Neural cell (in vitro differentiated cells): ENCODE measurements around the gene APOH. TPM values are rescaled to one million over a fixed set of nuclear protein-coding genes. Genes with fewer than 3 reads are reported as not detected.

Experiments
- H2AFZ ChIP-seq: fragments of 200-600, 300-800 bp; sonication (generic), shearing (Covaris generic); 2 replicates; pipeline ENCODE4 v1.6.0; 2014; ENCODE audit warnings: low read depth, mild to moderate bottlenecking, antibody characterized with exemption, low read length, moderate library complexity
- H3F3A ChIP-seq: fragments of 200-600 bp; shearing (Covaris generic); 2 replicates; pipeline ENCODE4 v1.6.1; 2016; ENCODE audit warnings: mild to moderate bottlenecking, moderate library complexity, mixed read lengths, antibody characterized with exemption, low read length; ENCODE audit not compliant: insufficient read depth, poor library complexity, severe bottlenecking
- H3K27ac ChIP-seq: fragments of 200-600, 300-800 bp; sonication (generic), shearing (Covaris generic); 2 replicates; pipeline ENCODE4 v1.5.1; 2014; ENCODE audit warnings: mild to moderate bottlenecking, low read length, moderate library complexity
- H3K27me3 ChIP-seq: fragments of 300-800, 200-600 bp; sonication (generic), shearing (Covaris generic); 2 replicates; pipeline ENCODE4 v1.6.0; 2014; ENCODE audit warnings: mild to moderate bottlenecking, low read depth, low read length, moderate library complexity; ENCODE audit not compliant: insufficient read depth
- H3K36me3 ChIP-seq: fragments of 300-800, 200-600 bp; sonication (generic), shearing (Covaris generic); 2 replicates; pipeline ENCODE4 v1.5.1; 2014; ENCODE audit warnings: mild to moderate bottlenecking, antibody characterized with exemption, low read length, moderate library complexity; ENCODE audit not compliant: insufficient read depth
- H3K4me2 ChIP-seq: fragments of 300-800, 200-600 bp; sonication (generic), shearing (Covaris generic); 2 replicates; pipeline ENCODE4 v1.6.0; 2014; ENCODE audit warnings: mild to moderate bottlenecking, low read length
- H3K4me3 ChIP-seq: fragments of 300-800, 200-600 bp; sonication (generic), shearing (Covaris generic); 2 replicates; pipeline ENCODE4 v1.5.1; 2014; ENCODE audit warnings: mild to moderate bottlenecking, low read length, moderate library complexity
- H3K79me2 ChIP-seq: fragments of 200-600 bp; shearing (Covaris generic); replicated peaks from 2 replicates; pipeline ENCODE4 v1.6.0; 2014; ENCODE audit warnings: mild to moderate bottlenecking, low read length, moderate library complexity; ENCODE audit not compliant: insufficient read depth
- H3K9ac ChIP-seq: fragments of 300-800, 200-600 bp; sonication (generic), shearing (Covaris generic); 2 replicates; pipeline ENCODE4 v1.6.1; 2016; ENCODE audit warnings: mild to moderate bottlenecking, low read length, mixed read lengths
- H3K9me2 ChIP-seq: fragments of 200-600 bp; shearing (Covaris generic); 2 replicates; pipeline ENCODE4 v1.6.1; 2016; ENCODE audit warnings: mild to moderate bottlenecking, low read length, mixed read lengths; ENCODE audit not compliant: insufficient read depth
- H3K9me3 ChIP-seq: fragments of 200-600, 300-800 bp; sonication (generic), shearing (Covaris generic); 2 replicates; pipeline ENCODE4 v1.6.1; 2016; ENCODE audit warnings: mild to moderate bottlenecking, mixed run types, low read length, moderate library complexity, mixed read lengths
- H4K20me1 ChIP-seq: fragments of 200-600 bp; shearing (Covaris generic); 2 replicates; pipeline ENCODE4 v1.6.1; 2016; ENCODE audit warnings: mild to moderate bottlenecking, mixed run types; ENCODE audit not compliant: insufficient read depth
- EP300 ChIP-seq: fragments of 450-650 bp; conservative IDR thresholded peaks from 2 replicates; pipeline ENCODE4 v1.6.1; 2014; ENCODE audit warnings: antibody characterized with exemption, mild to moderate bottlenecking, moderate library complexity; ENCODE audit not compliant: poor library complexity, severe bottlenecking
- EZH2 ChIP-seq: fragments of 200-600, 300-800 bp; shearing (Covaris generic), sonication (generic); IDR thresholded peaks from 2 replicates; pipeline ENCODE4 v1.6.1; 2014; ENCODE audit warnings: antibody characterized with exemption, low read length, borderline replicate concordance, mild to moderate bottlenecking; ENCODE audit not compliant: insufficient read depth, poor library complexity, severe bottlenecking
- MXI1 ChIP-seq: fragments of 450-650 bp; conservative IDR thresholded peaks from 2 replicates; pipeline ENCODE4 v1.6.1; 2014; ENCODE audit warnings: antibody characterized with exemption, mild to moderate bottlenecking; ENCODE audit not compliant: poor library complexity, severe bottlenecking
- POLR2AphosphoS5 ChIP-seq: IDR thresholded peaks from 2 replicates; pipeline ENCODE4 v1.6.1; 2012
- RAD21 ChIP-seq: fragments of 450-650 bp; conservative IDR thresholded peaks from 2 replicates; pipeline ENCODE4 v1.6.1; 2014; ENCODE audit warnings: antibody characterized with exemption, mild to moderate bottlenecking, moderate library complexity
- REST ChIP-seq: IDR thresholded peaks from 2 replicates; pipeline ENCODE4 v1.6.1; 2012; ENCODE audit warnings: borderline replicate concordance
- SMC3 ChIP-seq: fragments of 450-650 bp; conservative IDR thresholded peaks from 2 replicates; pipeline ENCODE4 v1.6.1; 2014; ENCODE audit warnings: antibody characterized with exemption, mild to moderate bottlenecking, moderate library complexity; ENCODE audit not compliant: poor library complexity
- TAF1 ChIP-seq: IDR thresholded peaks from 2 replicates; pipeline ENCODE4 v1.6.1; 2012; ENCODE audit warnings: low read depth
- polyA plus RNA-seq: library from polyadenylated mRNA; depleted of rRNA; stranded (reverse); fragments of >200 nt; gene quantifications from 2 replicates; pipeline ENCODE4 v1.2.3, GENCODE V29; 2014
- TF ChIP-seq, protein P1 (sequence below): fragments of 450-650 bp; IDR thresholded peaks from 2 replicates; pipeline ENCODE4 v1.5.1; 2014; ENCODE audit warnings: antibody characterized with exemption, mild to moderate bottlenecking, moderate library complexity; ENCODE audit not compliant: poor library complexity, severe bottlenecking

APOH gene
- polyA plus RNA-seq, 1 donor from 2014 or later: not detected

- H3K36me3 ChIP-seq: no peaks in the 10 kb centered on the region
- H3K27me3 ChIP-seq: no peaks in the 10 kb centered on the region
- H3K9me3 ChIP-seq: no peaks in the 10 kb centered on the region
- TF ChIP-seq POLR2AphosphoS5: no peak
- TF ChIP-seq REST: no peak
- no peak for TF ChIP-seq EP300
- no peak for TF ChIP-seq SMC3
- no peak for TF ChIP-seq TAF1
- TF ChIP-seq RAD21: no peak
- no peak for TF ChIP-seq MXI1
- TF ChIP-seq EZH2: no peak
- TF ChIP-seq, protein P1, sequence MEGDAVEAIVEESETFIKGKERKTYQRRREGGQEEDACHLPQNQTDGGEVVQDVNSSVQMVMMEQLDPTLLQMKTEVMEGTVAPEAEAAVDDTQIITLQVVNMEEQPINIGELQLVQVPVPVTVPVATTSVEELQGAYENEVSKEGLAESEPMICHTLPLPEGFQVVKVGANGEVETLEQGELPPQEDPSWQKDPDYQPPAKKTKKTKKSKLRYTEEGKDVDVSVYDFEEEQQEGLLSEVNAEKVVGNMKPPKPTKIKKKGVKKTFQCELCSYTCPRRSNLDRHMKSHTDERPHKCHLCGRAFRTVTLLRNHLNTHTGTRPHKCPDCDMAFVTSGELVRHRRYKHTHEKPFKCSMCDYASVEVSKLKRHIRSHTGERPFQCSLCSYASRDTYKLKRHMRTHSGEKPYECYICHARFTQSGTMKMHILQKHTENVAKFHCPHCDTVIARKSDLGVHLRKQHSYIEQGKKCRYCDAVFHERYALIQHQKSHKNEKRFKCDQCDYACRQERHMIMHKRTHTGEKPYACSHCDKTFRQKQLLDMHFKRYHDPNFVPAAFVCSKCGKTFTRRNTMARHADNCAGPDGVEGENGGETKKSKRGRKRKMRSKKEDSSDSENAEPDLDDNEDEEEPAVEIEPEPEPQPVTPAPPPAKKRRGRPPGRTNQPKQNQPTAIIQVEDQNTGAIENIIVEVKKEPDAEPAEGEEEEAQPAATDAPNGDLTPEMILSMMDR: no peak
- no peaks in the 10 kb centered on the region for H3K79me2 ChIP-seq
- H3K27ac ChIP-seq: no peak overlapping the region
- H3K9ac ChIP-seq: no peak overlapping the region
- no peak overlapping the region for H3K4me2 ChIP-seq
- H2AFZ ChIP-seq: no peak overlapping the region
- H4K20me1 ChIP-seq: no peaks in the 10 kb centered on the region
- H3F3A ChIP-seq: no peaks in the 10 kb centered on the region
- H3K4me3 ChIP-seq: no peak overlapping the region
- no peaks in the 10 kb centered on the region for H3K9me2 ChIP-seq
Observed at GRCh38 chr17:66273586-66273848, 44.3 kb upstream of the APOH start.

DNA sequence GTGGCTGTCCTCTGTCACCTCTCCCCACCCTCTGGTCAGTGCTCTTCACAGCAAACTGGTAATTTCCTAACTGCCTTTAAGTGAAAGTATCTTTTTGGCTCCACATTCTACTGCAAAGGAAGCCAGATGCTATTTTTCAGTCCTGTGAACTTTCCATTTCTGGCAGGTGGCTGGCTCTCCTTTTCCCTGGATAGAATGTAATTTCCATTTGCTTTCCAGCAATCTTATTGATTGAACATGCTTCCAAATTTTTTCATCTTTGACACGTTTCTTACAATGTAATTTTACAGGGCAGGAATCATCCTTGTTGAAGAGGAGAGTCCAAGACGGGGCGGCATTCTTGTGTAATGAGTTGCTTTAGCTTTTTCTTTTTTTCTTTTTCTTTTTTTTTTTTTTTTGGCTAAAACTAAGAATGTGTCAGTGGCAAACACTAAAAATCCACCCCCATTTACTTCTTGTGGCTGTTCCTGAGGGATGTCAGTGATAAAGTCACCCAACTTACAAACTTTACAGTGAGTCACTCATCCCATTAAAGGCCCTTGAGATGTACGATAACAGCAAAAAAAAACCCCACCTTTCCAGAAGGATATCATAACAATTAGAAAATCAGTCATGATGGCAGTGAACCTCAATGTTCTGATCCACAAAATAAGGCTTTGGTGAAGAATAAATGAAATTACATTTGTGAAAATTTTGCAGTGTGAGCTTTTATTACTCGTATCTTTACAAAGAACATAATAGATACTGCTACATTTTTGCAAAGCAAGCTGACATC is 43.8 kb upstream of the APOH start:
- TF ChIP-seq, protein P1: no peak
- Histone ChIP-seq H3K79me2 (no peaks in the 10 kb centered on the region), H3F3A (no peaks in the 10 kb centered on the region), H3K27me3 (no peaks in the 10 kb centered on the region), H3K9me2 (no peaks in the 10 kb centered on the region), H4K20me1 (no peaks in the 10 kb centered on the region), H3K4me3 (no peak overlapping the region), H3K4me2 (no peak overlapping the region), H3K9me3 (no peaks in the 10 kb centered on the region), H3K9ac (no peak overlapping the region), H3K27ac (no peak overlapping the region), H2AFZ (no peak overlapping the region), H3K36me3 (no peaks in the 10 kb centered on the region)
